Vagina (tissue), 2 donors: Measurements from ENCODE around the gene LRRC31. TPM values are rescaled to one million over a fixed set of nuclear protein-coding genes. Genes with fewer than 3 reads are reported as not detected.

Experiments used
- DNase-seq, 2 donors: peaks; one replicate each; pipeline ENCODE4 v3.0.0-alpha.2; 2017; ENCODE audit errors: extremely low spot score in 2 of 2
- H3K27ac ChIP-seq: fragments of 200-600 bp; sonication (generic); one replicate; pipeline ENCODE4 v1.5.1; 2019
- H3K27me3 ChIP-seq: fragments of 200-600 bp; sonication (generic); one replicate; pipeline ENCODE4 v1.5.1; 2019
- H3K36me3 ChIP-seq, 2 donors: fragments of 200-600 bp; sonication (generic); one replicate each; pipeline ENCODE4 v1.5.1; 2017 to 2019
- H3K4me1 ChIP-seq: fragments of 200-600 bp; sonication (generic); one replicate; pipeline ENCODE4 v1.5.1; 2019
- H3K4me3 ChIP-seq, 2 donors: fragments of 200-600 bp; sonication (generic); 1 replicate in 1 of 2; 2 replicates in 1 of 2; pipeline ENCODE4 v1.5.1; 2016 to 2019
- H3K9me3 ChIP-seq: fragments of 200-600 bp; sonication (generic); one replicate; pipeline ENCODE4 v1.5.1; 2019
- POLR2A ChIP-seq, 2 donors: fragments of 450-650 bp; IDR thresholded peaks; one replicate each; pipeline ENCODE4 v1.6.1; 2017; ENCODE audit warnings: antibody characterized with exemption in 2 of 2, mild to moderate bottlenecking in 2 of 2, moderate library complexity in 2 of 2
- POLR2AphosphoS5 ChIP-seq, 2 donors: sonication (generic); formaldehyde crosslinking; IDR thresholded peaks; one replicate each; pipeline ENCODE4 v1.9.0; 2017; ENCODE audit warnings: antibody characterized with exemption in 2 of 2, mild to moderate bottlenecking in 2 of 2, low read depth in 1 of 2; ENCODE audit not compliant: insufficient read depth in 1 of 2
- intact Hi-C: fragments of 100-400 bp; cut with DNase I; formaldehyde crosslinking; loops from one replicate; pipeline ENCODE4 v1.15.1; 2023
- total RNA-seq: library from RNA; depleted of rRNA; stranded (reverse); fragments of >200 nt; gene quantifications from one replicate; pipeline ENCODE4 v1.2.3, GENCODE V29; 2016
- TF ChIP-seq, protein P1 (sequence below), 3 experiments: fragments of 450-650 bp in 2 of 3; fragments of 200-600 bp in 1 of 3; sonication (generic) in 1 of 3; IDR thresholded peaks; one replicate each; pipeline ENCODE4 v1.5.1; 2017 to 2019; ENCODE audit warnings: antibody characterized with exemption in 3 of 3, mild to moderate bottlenecking in 2 of 3, moderate library complexity in 2 of 3

The LRRC31 gene
- total RNA-seq, 1 donor from 2014 or later, result not detected

DNA sequence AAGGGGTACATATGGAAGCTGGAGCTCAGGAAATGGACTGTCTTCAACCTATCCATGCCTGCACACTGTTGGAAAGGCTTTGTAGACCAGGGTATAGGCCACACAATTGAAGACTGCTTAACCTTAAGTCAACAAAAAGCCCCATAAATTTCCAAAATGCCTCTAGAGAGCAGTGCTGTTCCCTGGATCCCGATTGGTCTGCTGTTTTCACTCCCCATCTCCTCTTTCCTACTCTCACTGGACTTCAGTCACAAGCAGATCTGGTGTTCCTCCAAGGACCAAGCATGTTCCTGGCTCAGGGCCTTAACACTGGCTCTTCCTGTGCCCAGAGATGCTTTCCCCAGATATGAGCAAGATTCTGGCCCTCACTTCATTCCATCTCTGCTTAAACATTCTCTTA is 34.2 kb downstream of the LRRC31 start:
- no peak overlapping the region for H3K27ac ChIP-seq
- no peak for TF ChIP-seq POLR2A (IDR thresholded peaks at IDR 0.05)
- no peak for TF ChIP-seq POLR2AphosphoS5 (IDR thresholded peaks at IDR 0.05; ENCODE audit: insufficient read depth in 1 of 2, low read depth in 1 of 2)
- TF ChIP-seq, protein P1, sequence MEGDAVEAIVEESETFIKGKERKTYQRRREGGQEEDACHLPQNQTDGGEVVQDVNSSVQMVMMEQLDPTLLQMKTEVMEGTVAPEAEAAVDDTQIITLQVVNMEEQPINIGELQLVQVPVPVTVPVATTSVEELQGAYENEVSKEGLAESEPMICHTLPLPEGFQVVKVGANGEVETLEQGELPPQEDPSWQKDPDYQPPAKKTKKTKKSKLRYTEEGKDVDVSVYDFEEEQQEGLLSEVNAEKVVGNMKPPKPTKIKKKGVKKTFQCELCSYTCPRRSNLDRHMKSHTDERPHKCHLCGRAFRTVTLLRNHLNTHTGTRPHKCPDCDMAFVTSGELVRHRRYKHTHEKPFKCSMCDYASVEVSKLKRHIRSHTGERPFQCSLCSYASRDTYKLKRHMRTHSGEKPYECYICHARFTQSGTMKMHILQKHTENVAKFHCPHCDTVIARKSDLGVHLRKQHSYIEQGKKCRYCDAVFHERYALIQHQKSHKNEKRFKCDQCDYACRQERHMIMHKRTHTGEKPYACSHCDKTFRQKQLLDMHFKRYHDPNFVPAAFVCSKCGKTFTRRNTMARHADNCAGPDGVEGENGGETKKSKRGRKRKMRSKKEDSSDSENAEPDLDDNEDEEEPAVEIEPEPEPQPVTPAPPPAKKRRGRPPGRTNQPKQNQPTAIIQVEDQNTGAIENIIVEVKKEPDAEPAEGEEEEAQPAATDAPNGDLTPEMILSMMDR (IDR thresholded peaks at IDR 0.05), result no peak
- no peaks in the 10 kb centered on the region for H3K36me3 ChIP-seq
- no peaks in the 10 kb centered on the region for H3K4me1 ChIP-seq
- intact Hi-C loops, result no loop called here
- H3K9me3 ChIP-seq, result no peaks in the 10 kb centered on the region
- H3K27me3 ChIP-seq, result no peaks in the 10 kb centered on the region
- no peak overlapping the region for H3K4me3 ChIP-seq
- no peak for DNase-seq

DNA sequence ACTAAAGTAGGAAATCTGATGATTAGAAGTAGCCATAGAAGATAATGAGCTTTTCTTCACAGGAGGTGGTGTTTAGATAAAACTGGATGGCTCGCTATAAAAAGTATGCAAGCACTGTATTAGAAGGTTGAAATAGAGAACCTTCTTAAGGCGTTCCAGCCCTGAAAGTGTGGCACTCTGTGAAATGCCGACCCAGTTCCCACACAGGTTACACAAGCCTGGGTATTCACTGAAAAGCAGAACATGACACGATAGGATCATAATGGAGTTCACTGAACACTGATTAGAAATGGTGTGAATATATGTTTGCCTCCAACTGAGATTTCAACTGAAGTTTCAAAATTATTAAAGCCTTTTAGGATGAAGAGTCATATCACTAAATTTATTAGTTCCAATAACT is 42.0 kb downstream of the LRRC31 start:
- Histone ChIP-seq H3K27me3 (no peaks in the 10 kb centered on the region), H3K27ac (no peak overlapping the region), H3K36me3 (no peaks in the 10 kb centered on the region), H3K9me3 (no peaks in the 10 kb centered on the region), H3K4me1 (no peaks in the 10 kb centered on the region), H3K4me3 (no peak overlapping the region)
- no peak for DNase-seq
- TF ChIP-seq, protein P1 (IDR thresholded peaks at IDR 0.05), result no peak
- no peak for TF ChIP-seq POLR2AphosphoS5 (IDR thresholded peaks at IDR 0.05; ENCODE audit: insufficient read depth in 1 of 2, low read depth in 1 of 2)
- no peak for TF ChIP-seq POLR2A (IDR thresholded peaks at IDR 0.05)
- intact Hi-C loops, result no loop called here

DNA sequence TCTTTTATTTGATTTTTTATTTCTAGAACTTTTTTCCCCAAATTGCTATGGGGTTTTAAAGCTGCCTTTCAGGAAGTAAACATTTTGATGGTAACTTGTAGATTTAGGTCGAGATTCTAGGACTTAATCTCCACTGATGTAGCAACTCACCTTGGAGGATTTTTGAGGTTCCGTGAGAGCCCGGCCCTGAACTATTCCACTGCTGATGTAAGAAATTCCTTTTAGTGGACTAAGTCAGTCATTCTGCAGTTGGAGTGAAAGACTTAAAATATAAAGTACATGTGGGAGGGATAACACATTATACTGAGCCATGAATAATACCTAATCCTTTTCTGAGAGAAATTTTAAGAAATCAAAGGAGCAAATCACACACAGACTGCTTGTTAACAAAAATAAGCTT is 44.4 kb downstream of the LRRC31 start:
- Histone ChIP-seq H3K27me3 (no peaks in the 10 kb centered on the region), H3K27ac (no peak overlapping the region), H3K4me3 (no peak overlapping the region), H3K4me1 (no peaks in the 10 kb centered on the region), H3K36me3 (no peaks in the 10 kb centered on the region), H3K9me3 (no peaks in the 10 kb centered on the region)
- DNase-seq, result no peak
- intact Hi-C loops, result no loop called here
- TF ChIP-seq POLR2A (IDR thresholded peaks at IDR 0.05) (no peak), POLR2AphosphoS5 (IDR thresholded peaks at IDR 0.05; ENCODE audit: insufficient read depth in 1 of 2, low read depth in 1 of 2) (no peak)
- TF ChIP-seq, protein P1 (IDR thresholded peaks at IDR 0.05), result no peak

DNA sequence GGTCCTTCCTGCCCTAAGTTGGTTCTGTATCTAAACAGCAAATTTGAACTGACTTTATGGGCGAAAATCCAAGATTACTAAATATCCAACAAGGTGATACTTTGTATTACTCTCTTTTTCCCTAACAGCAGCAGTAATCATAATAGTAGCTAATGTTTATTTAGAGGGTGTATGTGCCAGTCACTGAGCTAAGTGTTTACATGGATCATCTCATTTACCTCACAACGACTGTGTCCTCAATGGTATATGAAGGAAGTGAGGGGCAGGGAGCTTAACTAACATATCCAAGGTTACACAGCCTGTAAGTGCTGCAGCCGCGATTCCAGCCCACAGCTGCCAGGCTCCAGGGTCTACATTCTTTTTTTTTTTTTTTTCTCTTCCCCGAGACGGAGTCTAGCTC is 46.8 kb downstream of the LRRC31 start:
- Histone ChIP-seq H3K36me3 (no peaks in the 10 kb centered on the region), H3K27ac (no peak overlapping the region), H3K27me3 (no peaks in the 10 kb centered on the region), H3K4me1 (no peaks in the 10 kb centered on the region), H3K9me3 (no peaks in the 10 kb centered on the region), H3K4me3 (no peak overlapping the region)
- TF ChIP-seq POLR2AphosphoS5 (IDR thresholded peaks at IDR 0.05; ENCODE audit: insufficient read depth in 1 of 2, low read depth in 1 of 2) (no peak), POLR2A (IDR thresholded peaks at IDR 0.05) (no peak)
- TF ChIP-seq, protein P1 (IDR thresholded peaks at IDR 0.05), result no peak
- DNase-seq, result no peak
- intact Hi-C loops, result no loop called here

DNA sequence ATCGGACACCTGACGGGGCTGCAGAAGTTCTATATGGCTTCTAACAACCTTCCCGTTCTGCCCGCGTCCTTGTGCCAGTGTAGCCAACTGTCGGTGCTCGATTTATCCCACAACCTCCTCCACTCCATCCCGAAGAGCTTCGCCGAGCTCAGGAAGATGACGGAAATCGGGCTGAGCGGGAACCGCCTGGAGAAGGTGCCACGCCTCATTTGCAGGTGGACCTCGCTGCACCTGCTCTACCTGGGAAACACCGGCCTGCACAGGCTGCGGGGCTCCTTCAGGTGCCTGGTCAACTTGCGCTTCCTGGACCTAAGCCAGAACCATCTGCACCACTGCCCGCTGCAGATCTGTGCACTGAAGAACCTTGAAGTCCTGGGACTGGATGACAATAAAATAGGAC is 47.2 kb downstream of the LRRC31 start:
- no peak overlapping the region for H3K27ac ChIP-seq
- H3K4me3 ChIP-seq, result no peak overlapping the region
- no peaks in the 10 kb centered on the region for H3K36me3 ChIP-seq
- H3K4me1 ChIP-seq, result no peaks in the 10 kb centered on the region
- intact Hi-C loops, result no loop called here
- TF ChIP-seq POLR2AphosphoS5 (IDR thresholded peaks at IDR 0.05; ENCODE audit: insufficient read depth in 1 of 2, low read depth in 1 of 2), result no peak
- TF ChIP-seq, protein P1 (IDR thresholded peaks at IDR 0.05), result no peak
- TF ChIP-seq POLR2A (IDR thresholded peaks at IDR 0.05), result no peak
- H3K9me3 ChIP-seq, result no peaks in the 10 kb centered on the region
- H3K27me3 ChIP-seq, result no peaks in the 10 kb centered on the region
- no peak for DNase-seq
